K562 (cell line): ENCODE measurements around the gene GLRX. TPM values are rescaled to one million over a fixed set of nuclear protein-coding genes. Genes with fewer than 3 reads are reported as not detected.

ENCODE experiments used
- ARHGAP35 ChIP-seq: fragments of 450-650 bp; IDR thresholded peaks from 2 replicates; pipeline ENCODE4 v1.6.1; 2018; ENCODE audit not compliant: partially characterized antibody
- BHLHE40 ChIP-seq: IDR thresholded peaks from 2 replicates; pipeline ENCODE4 v1.6.1; 2011; ENCODE audit warnings: low read length, improper control_type of control experiment
- CEBPG ChIP-seq, 3 experiments: fragments of 200-800 bp in 1 of 3; sonication (Bioruptor generic) in 1 of 3; sonication (generic) in 1 of 3; formaldehyde crosslinking in 1 of 3; IDR thresholded peaks in 2 of 3; conservative IDR thresholded peaks in 1 of 3; 2 replicates each; pipeline versions ENCODE4 v1.6.1 to v1.8.0; 2016 to 2022; ENCODE audit warnings: missing compliant biosample characterization in 2 of 3, missing genetic modification characterization in 2 of 3, mild to moderate bottlenecking in 1 of 3, missing genetic modification reagents in 1 of 3
- DNMT1 ChIP-seq: fragments of 450-650 bp; IDR thresholded peaks from 2 replicates; pipeline ENCODE4 v1.6.1; 2016; ENCODE audit warnings: antibody characterized with exemption, mild to moderate bottlenecking
- ETV1 ChIP-seq: fragments of 450-650 bp; conservative IDR thresholded peaks from 2 replicates; pipeline ENCODE4 v1.6.1; 2016; ENCODE audit warnings: missing genetic modification characterization, control low read depth, low read depth, missing compliant biosample characterization
- FOSL1 ChIP-seq: fragments of 200-800 bp; sonication (Bioruptor generic); conservative IDR thresholded peaks from 2 replicates; pipeline ENCODE4 v1.6.1; 2016; ENCODE audit warnings: missing genetic modification characterization, missing compliant biosample characterization
- FOXK2 ChIP-seq, 2 experiments: fragments of 450-650 bp; IDR thresholded peaks in 1 of 2; conservative IDR thresholded peaks in 1 of 2; 2 replicates each; pipeline ENCODE4 v1.6.1; 2016; ENCODE audit warnings: low read depth in 2 of 2, mild to moderate bottlenecking in 1 of 2
- FOXP1 ChIP-seq: sonication (generic); formaldehyde crosslinking; IDR thresholded peaks from 2 replicates; pipeline ENCODE4 v1.8.0; 2022; ENCODE audit warnings: mild to moderate bottlenecking, missing genetic modification reagents
- GABPA ChIP-seq: fragments of 200-800 bp; sonication (Bioruptor generic); conservative IDR thresholded peaks from 2 replicates; pipeline ENCODE4 v1.6.1; 2016; ENCODE audit warnings: low read depth, missing genetic modification characterization, missing compliant biosample characterization
- GATAD2A ChIP-seq: fragments of 450-650 bp; IDR thresholded peaks from 2 replicates; pipeline ENCODE4 v1.6.1; 2017
- HMGN3 ChIP-seq: IDR thresholded peaks from 2 replicates; pipeline ENCODE4 v1.6.1; 2011; ENCODE audit warnings: borderline replicate concordance, low read depth, mild to moderate bottlenecking, mixed read lengths, low read length; ENCODE audit not compliant: insufficient read length; ENCODE audit errors: extremely low read depth
- HSF4 ChIP-seq: fragments of 250-450 bp; sonication (Bioruptor Pico); IDR thresholded peaks from 2 replicates; pipeline ENCODE4 v2.1.2; 2022; ENCODE audit warnings: mild to moderate bottlenecking, moderate library complexity, borderline replicate concordance
- MEF2D ChIP-seq: conservative IDR thresholded peaks from 2 replicates; pipeline ENCODE4 v1.6.1; 2016; ENCODE audit warnings: low read depth, missing genetic modification characterization, missing compliant biosample characterization
- MYC ChIP-seq, 2 experiments: fragments of 250-450 bp in 1 of 2; sonication (Bioruptor Pico) in 1 of 2; IDR thresholded peaks; 2 replicates each; pipeline versions ENCODE4 v1.5.1 to v1.6.1; 2012 to 2021; ENCODE audit warnings: low read depth in 2 of 2, borderline replicate concordance in 1 of 2, improper control_type of control experiment in 1 of 2, low read length in 1 of 2, mild to moderate bottlenecking in 1 of 2, moderate library complexity in 1 of 2
- NFE2L1 ChIP-seq: fragments of 450-650 bp; IDR thresholded peaks from 2 replicates; pipeline ENCODE4 v1.6.1; 2016; ENCODE audit warnings: missing genetic modification characterization, low read depth, mild to moderate bottlenecking, missing compliant biosample characterization, moderate library complexity, borderline replicate concordance
- RBBP5 ChIP-seq: fragments of 200-600 bp; sonication (generic); IDR thresholded peaks from 2 replicates; pipeline ENCODE4 v1.6.1; 2012; ENCODE audit warnings: borderline replicate concordance, mild to moderate bottlenecking, low read length, control low read depth, inconsistent platforms; ENCODE audit not compliant: insufficient read depth, poor library complexity, severe bottlenecking
- RBM22 ChIP-seq: fragments of 200-400 bp; formaldehyde crosslinking; IDR thresholded peaks from 2 replicates; pipeline ENCODE4 v1.6.1; 2018; ENCODE audit warnings: low read length, low read depth; ENCODE audit not compliant: poor library complexity, severe bottlenecking
- SAFB ChIP-seq: fragments of 200-400 bp; formaldehyde crosslinking; IDR thresholded peaks from 2 replicates; pipeline ENCODE4 v1.6.1; 2017; ENCODE audit warnings: low read depth, low read length, borderline replicate concordance
- SMAD4 ChIP-seq: fragments of 250-450 bp; sonication (Bioruptor Pico); conservative IDR thresholded peaks from 2 replicates; pipeline ENCODE4 v1.8.0; 2021; ENCODE audit warnings: inconsistent platforms, mild to moderate bottlenecking, moderate library complexity
- SMARCA4 ChIP-seq: fragments of 450-650 bp; IDR thresholded peaks from 2 replicates; pipeline ENCODE4 v1.6.1; 2016
- SNIP1 ChIP-seq: fragments of 450-650 bp; IDR thresholded peaks from 2 replicates; pipeline ENCODE4 v1.7.1; 2017; ENCODE audit warnings: low read depth, mild to moderate bottlenecking
- TBP ChIP-seq: optimal IDR thresholded peaks from 2 replicates; pipeline ENCODE3; 2011; ENCODE audit warnings: low read depth, low read length, improper control_type of control experiment
- TCF3 ChIP-seq: sonication (generic); formaldehyde crosslinking; IDR thresholded peaks from 2 replicates; pipeline ENCODE4 v1.4.0; 2020; ENCODE audit warnings: mild to moderate bottlenecking, missing genetic modification reagents
- ZFP1 ChIP-seq: fragments of 450-650 bp; formaldehyde crosslinking; IDR thresholded peaks from 2 replicates; pipeline ENCODE4 v1.4.0; 2020; ENCODE audit warnings: mild to moderate bottlenecking, mixed read lengths
- ZNF408 ChIP-seq: fragments of 250-450 bp; sonication (Bioruptor Pico); IDR thresholded peaks from 2 replicates; pipeline ENCODE4 v1.4.0; 2020; ENCODE audit warnings: low read depth, mild to moderate bottlenecking, moderate library complexity
- polyA plus RNA-seq, 8 experiments: library from polyadenylated mRNA; depleted of rRNA in 4 of 8; stranded (reverse) in 5 of 8; unstranded in 3 of 8; fragments of >200 nt; fragmentation: Nextera tagmentation in 2 of 8; fragmentation: Illumina TruSeq in 1 of 8; extraction: Ambion mirVana in 2 of 8; extraction: Trizol in 1 of 8; gene quantifications; 2 replicates each; pipeline versions ENCODE4 v1.2.1 to v1.2.3, GENCODE V29; 2011 to 2014; ENCODE audit warnings: inconsistent platforms in 1 of 8, missing spikeins in 1 of 8
- total RNA-seq, 7 experiments: library from RNA; depleted of rRNA in 6 of 7; stranded (reverse); fragments of >200 nt in 6 of 7; fragmentation: Illumina TruSeq in 2 of 7; extraction: Trizol in 2 of 7; gene quantifications; 2 replicates each; pipeline versions ENCODE4 v1.2.1 to v1.2.3, GENCODE V29; 2011 to 2021; ENCODE audit warnings: low replicate concordance in 1 of 7
- TF ChIP-seq, protein P1 (sequence below): sonication (generic); formaldehyde crosslinking; IDR thresholded peaks from 2 replicates; pipeline ENCODE4 v1.8.0; 2022; ENCODE audit warnings: missing genetic modification reagents, mild to moderate bottlenecking, borderline replicate concordance

The GLRX gene
- total and polyA plus RNA-seq, 9 of the 15 experiments (the other 6 are each of a cell fraction or from before 2014, with no cell fraction given), result 2.3 to 11.2 (median 4.6) TPM

DNA sequence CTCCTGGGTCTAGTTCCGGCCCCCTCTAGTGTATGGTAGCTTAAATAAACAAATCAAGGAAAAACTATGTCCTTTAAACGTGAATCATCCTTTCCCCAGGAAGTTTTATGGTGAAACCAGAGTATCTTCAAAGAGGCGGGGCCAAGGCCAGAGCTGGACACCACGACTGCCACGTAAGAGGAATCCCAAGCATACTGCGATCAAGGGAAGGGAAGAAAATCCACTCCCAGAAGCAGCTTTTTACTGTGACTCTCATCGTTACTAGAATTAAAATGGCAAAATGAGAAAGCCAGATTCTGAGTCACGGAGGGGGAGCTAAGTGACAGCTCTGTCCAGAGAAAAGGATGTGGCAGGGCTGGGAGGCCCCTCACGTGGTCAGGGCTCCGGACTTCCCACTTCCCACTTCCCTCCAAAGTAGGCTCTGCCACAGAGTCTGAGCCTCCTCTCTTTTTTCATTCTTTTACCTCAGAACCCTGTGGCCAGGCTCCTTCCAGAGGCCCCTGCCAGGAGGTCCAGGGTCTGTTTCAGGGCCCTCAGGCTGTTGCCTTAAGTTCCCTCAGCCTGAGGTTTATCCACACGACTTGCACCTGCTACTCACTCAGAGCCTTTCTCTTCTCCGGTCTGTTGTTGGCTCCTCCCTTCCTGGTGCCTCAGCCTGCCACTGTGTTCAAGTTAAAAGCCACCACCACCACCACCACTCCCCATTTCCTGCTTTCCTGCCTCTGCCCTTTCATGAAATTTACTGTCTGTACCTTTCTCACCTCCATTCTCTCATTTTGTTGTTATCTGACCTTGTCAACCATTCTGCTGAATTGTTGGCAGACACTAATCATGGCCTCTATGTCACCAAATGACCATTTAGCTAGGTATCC lies 1.4 kb upstream of the GLRX start (continued):
- TF ChIP-seq FOXP1 (CRISPR knock-in tag) (no peak), ARHGAP35 (no peak), FOXK2 (conservative IDR thresholded peaks at IDR 0.05 in 1 of 2, IDR thresholded peaks at IDR 0.05 in 1 of 2; ENCODE audit: low read depth in 2 of 2) (no peak), GABPA (tag) (no peak), GATAD2A (no peak), CEBPG (CRISPR knock-in tag; IDR thresholded peaks at IDR 0.05) (no peak), CEBPG (tag; conservative IDR thresholded peaks at IDR 0.05 in 1 of 2, IDR thresholded peaks at IDR 0.05 in 1 of 2) (no peak), NFE2L1 (tag) (no peak), ZNF408 (CRISPR knock-in tag) (no peak), HSF4 (CRISPR knock-in tag) (no peak), FOSL1 (tag) (peak; percentile 74), ZFP1 (no peak), SMAD4 (CRISPR knock-in tag) (peak; percentile 56; the same call in 1 of the 2 replicates), TBP (no peak), SMARCA4 (0 out of 2 replicates have a peak, but pooled peaks have one; percentile 12), TCF3 (no peak), RBBP5 (peak; percentile 30), SAFB (no peak), DNMT1 (no peak), HMGN3 (no peak), BHLHE40 (no peak), SNIP1 (no peak), MEF2D (tag) (no peak), MYC (IDR thresholded peaks at IDR 0.05; ENCODE audit: low read depth, low read length) (peak; percentile 25), MYC (CRISPR knock-in tag; IDR thresholded peaks at IDR 0.05; ENCODE audit: borderline replicate concordance, low read depth) (no peak), RBM22 (no peak), ETV1 (tag) (0 out of 2 replicates have a peak, but pooled peaks have one; percentile 5)
- TF ChIP-seq, protein P1, sequence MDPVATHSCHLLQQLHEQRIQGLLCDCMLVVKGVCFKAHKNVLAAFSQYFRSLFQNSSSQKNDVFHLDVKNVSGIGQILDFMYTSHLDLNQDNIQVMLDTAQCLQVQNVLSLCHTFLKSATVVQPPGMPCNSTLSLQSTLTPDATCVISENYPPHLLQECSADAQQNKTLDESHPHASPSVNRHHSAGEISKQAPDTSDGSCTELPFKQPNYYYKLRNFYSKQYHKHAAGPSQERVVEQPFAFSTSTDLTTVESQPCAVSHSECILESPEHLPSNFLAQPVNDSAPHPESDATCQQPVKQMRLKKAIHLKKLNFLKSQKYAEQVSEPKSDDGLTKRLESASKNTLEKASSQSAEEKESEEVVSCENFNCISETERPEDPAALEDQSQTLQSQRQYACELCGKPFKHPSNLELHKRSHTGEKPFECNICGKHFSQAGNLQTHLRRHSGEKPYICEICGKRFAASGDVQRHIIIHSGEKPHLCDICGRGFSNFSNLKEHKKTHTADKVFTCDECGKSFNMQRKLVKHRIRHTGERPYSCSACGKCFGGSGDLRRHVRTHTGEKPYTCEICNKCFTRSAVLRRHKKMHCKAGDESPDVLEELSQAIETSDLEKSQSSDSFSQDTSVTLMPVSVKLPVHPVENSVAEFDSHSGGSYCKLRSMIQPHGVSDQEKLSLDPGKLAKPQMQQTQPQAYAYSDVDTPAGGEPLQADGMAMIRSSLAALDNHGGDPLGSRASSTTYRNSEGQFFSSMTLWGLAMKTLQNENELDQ, result no peak
